CD4-positive, alpha-beta T cell treated with Interleukin-15 for 4 hours (primary cell): ENCODE measurements around the gene RUNX3.
A peak's percentile ranks its signal among the peaks of the same experiment; 100 is the strongest.

Experiments used
- DNase-seq: peaks from one replicate; pipeline ENCODE4 v3.0.0-alpha.2; 2020; ENCODE audit warnings: low spot score

RUNX3 gene

DNA sequence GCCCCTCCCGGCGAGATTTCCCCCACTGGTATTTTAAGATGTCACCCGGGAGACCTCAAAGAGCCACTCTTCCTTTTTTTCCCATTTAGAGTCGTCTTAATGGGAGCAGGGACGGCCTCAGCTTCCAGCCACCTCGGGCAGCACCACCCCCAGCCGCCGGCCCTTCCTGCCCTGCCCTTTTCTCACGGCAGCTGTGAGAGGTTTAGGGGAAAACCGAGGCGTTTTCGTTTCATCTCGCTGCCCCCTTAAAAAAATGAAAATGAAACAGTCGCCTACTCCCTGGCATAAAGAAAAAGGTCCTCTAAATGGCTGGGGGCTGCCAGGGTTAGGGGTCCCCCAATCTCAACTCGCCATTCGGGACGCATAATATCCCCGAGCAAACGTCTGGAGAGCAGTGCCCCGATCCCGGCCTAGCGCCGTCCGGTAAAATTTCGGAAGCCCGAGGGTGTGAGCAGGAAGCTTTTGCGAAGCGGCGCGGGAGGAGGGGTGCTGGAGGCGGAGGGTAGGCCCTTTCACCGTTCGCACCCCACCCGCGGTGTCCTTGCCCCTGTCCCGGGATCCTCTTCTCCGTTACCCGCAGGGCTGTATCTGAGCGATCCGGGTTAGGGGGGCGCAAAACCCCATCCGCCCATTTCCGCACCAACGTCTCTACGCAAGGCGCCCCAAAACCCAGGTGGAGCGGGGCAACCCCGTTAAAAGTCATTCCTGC, 1.2 kb downstream of the RUNX3 start:
- peak; percentile 61 for DNase-seq

DNA sequence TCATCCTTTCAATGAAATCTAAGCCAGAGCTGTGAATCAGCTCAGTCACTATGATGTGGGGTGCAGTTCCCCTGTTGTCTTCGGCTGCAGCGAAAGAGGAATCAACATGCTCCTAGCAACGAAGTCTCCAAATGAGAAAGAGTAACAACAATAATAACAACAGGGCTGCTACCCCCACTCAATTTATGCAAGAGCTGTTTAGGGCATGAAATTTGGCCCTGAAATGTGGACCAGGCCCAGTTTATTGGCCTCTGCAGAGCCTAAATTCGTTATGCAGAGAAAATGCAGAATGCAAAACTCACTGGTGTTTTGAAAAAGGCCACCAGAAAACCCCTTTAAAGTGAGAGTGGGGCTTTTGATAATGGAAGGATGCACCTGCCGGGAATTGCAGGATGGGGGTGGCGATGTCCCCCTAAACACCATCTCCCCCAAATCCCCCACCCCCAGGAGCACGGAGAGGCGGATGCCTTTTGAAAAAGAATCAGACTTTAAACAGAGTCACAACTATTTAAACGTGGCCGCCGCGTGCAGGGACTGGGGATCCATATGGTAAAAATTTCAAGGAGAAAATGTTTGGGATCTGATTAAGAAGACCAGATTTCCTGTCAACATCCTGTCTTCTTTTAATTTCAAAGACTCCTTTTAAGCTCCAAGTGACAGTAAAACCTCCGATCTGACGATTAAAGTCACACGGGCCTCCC, 1.9 kb downstream of the RUNX3 start:
- DNase-seq = peak; percentile 46

DNA sequence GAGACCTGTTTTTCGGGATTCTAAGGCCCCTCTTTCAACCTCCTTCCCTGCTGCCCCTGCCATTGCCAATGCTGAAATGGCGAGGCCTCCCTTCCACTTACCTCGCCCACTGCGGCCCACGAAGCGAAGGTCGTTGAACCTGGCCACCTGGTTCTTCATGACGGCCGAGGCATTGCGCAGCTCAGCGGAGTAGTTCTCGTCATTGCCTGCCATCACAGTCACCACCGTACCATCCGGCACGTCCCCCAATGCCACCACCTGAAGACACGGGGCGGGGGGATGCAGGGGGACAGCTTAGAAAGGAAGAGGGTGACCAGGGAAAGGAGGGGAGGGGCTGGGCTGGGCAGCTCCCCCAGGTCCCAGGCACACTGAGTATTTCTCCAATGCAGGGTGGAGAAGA, 2.6 kb downstream of the RUNX3 start:
- no peak for DNase-seq

DNA sequence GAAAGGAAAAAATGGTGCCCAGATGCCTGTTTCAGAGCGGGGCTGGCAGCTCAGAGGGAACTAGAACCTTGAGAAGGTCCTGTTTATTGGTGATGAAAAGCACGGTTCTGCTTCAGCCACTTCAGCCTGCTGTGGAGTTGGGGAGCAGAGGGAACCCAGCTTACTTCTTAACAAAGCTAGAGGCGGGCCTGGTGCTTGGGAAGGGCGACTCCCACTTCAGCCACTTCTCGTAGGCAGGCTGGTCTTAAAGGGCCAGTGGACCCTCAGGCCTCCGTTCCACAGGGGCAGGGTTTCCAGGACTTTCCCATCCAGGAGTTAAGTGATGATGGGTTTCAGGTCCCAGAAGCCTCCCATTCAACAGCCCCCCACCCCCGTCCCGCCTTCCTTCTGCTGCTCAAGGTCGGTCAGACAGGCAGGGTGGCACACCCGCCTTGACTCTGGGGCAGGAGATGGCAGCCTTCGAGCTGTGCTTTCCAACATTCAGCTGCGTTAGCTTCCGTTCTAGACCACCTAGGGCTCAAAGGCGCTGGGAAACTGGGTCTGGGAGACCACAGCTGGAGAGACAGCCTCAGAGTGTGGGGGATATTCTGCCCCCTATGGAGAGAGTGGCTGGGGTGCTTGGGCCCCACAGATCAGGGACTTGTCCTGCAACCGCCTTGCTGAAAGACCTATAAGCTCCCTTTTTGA, 3.4 kb downstream of the RUNX3 start:
- no peak for DNase-seq

- no peak for DNase-seq
Observed at GRCh38 chr1:24925963-24926362, 4.1 kb downstream of the RUNX3 start.

DNA sequence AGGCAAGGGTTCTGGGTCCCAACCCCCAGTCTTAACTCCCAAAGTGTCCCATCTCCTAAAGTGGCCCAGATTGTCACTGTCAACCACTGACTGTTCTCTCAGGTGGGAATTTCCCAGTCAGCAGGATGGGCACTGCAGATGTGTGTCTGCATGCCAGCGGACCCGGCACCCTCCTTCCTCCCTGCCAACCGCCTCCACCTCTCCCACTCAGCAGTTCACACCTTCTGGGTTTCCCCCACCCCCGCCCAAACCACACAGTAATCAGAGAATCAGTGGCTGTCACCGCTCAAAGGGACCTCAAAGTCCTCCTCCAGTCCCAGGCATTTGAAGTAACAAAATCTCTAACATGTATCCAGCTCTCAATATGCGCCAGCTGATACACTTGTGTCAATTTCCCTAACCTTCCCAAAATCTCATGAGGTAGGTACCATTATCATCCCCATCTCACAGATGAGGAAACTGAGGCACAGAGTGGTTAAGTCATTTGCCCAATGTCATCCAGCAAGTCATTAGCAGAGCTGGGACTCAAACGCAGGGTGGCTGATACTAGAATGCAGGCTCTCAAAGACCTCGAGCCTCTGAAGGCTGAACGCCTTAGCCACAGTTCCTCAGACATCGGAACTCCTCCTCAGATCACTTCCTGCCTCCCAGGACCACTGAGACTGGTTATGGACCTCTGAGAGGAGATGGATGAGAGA, 4.8 kb downstream of the RUNX3 start:
- DNase-seq = peak; percentile 84

DNA sequence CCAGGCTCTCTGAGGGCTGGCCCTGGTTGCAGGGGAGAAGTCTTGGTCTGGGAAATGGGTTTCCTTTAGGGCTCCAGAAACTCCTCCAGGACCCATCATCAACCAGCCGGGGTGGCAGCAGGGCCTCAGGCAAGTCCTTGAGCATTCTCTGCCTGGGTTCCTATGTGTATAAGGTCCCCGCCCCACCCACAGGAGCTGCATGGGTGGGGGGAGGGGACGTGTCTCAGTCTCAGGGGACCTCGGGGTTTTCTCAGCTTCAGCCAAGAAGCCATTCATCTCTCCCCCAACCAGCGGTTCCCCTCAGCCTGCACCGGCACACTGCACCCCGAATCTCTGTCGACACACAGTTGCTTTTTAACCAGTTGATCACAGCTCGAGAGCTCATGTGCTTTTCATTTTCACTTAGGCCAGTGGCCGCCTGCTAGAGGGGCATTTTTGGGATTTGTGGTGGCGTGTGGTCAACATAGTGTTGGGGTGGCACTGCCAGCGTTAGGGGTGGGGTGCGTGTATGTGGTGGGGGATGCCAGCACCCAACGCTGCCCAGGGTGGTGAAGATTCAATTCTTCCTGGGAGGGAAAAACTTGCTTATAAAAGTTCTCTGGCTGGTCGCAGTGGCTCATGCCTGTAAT, 6.5 kb downstream of the RUNX3 start:
- no peak for DNase-seq

GRCh38 chr1:24921938-24922662, 8.0 kb downstream of the RUNX3 start:
- peak; percentile 53 for DNase-seq

DNA sequence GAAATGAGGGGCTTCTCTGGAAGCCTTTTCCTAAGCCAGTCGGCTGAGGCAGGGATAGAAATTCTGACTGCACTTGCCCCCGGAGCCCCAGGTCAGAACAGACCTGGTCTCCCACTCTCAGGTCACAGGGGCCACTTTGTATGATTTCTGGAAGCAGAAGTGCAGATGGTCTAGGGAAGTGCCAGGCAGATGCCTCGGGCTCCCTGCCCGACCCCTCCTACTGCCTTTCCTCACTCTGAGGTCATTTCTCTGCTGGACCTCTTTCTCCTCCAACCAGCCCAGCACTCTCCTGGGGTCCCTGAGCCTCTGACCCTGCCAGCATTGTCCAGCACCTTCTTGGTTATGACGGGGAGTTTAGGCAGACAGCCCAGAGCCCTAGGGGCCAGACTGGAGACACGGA, 8.7 kb downstream of the RUNX3 start:
- no peak for DNase-seq

DNA sequence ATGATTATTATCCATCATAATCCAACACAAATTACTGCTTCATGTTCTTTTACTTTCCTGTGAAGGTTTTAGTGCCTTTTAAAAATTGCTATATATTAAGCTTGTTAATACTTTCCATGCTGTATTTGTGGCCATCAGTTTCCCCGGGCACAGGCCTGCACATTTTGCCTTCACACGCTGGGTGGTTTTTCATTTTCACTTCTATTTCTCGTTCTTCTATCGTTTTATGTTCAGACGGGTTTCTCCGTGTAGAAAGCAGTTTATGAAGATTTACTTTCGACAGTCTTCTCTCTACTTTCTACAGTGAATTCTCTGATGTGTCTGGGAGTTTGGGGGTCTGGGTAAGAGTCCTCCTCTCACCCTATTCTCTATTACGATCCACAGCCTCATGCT, 9.5 kb downstream of the RUNX3 start:
- DNase-seq = no peak

DNA sequence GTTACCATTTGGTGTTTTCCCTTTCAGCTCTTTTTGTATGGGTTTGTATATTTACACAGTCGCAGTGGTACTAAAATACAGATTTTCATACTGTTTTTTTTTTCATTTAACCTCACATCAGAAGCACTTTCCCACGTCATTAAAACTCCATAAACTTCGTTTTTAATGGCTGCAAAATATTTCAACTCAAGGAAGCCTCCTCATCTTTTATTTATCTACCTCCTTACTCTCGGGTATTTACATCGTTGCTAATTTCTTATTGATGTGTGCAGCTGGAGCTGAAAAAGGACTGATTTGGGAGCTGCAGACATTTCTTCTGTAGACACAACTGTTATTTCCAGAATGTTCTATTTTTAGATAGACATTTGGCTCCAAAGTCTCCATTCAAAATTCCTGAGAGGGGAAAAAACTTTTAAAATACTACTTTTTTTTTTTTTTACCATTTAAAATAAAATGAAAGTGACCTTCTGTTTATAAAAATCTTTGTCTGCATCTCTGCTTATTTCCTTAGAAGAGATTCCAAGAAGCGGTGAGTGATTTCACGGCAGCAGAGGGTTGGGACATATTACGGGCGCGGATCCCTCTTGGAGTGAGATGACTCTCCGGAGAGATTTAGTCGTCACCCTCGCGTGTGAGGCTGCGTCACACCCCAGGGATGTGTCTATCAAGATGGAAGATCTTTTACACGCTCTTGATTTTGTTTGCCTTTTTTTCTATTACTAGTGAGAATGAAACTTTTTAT, 10.1 kb downstream of the RUNX3 start:
- no peak for DNase-seq

- DNase-seq = no peak
Observed at GRCh38 chr1:24918995-24919605, 11.0 kb downstream of the RUNX3 start.

GRCh38 chr1:24918370-24918769, 11.7 kb downstream of the RUNX3 start:
- DNase-seq = no peak

- no peak for DNase-seq
Observed at GRCh38 chr1:24917327-24918074, 12.6 kb downstream of the RUNX3 start.

DNA sequence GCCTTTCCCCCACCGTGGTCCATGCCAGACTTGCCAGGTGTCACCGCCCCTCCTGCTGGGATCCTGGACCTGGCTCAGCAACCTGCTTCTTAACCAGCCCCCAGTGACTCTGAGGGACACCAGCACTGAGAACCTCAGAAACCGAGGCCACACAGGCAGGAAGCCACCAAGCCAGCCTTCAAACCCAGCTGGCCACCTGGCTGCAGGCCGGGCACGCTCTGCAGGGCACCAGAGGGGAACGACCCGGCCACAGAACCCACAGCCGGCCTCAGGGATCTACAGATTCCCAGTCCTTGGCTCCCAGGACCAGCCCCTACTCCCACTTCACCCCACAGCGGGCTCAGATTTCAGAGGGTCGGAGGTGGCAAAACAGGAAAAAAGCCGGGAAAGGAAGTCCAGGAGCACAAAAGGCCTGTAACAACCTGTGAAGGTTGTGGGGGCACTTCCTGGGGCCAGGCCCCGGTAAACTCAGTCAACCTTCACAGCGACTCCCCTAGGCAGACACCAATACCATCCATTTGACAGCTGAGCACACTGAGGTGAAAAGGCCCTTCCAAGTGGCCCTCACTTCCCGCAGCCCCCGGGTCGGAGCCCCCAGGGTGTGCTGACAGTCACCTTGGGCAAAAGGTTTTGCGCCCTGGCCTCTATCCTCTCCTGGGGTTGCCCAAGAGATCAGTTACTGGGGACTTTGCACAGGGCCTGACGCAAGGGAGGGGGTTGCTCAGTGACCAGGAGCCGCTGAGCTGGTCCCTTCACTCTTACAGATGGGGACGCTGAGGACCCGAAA, 14.1 kb downstream of the RUNX3 start:
- no peak for DNase-seq

- DNase-seq = no peak
Observed at GRCh38 chr1:24914226-24915069, 15.6 kb downstream of the RUNX3 start.

- no peak for DNase-seq
Observed at GRCh38 chr1:24913616-24914225, 16.4 kb downstream of the RUNX3 start.

DNA sequence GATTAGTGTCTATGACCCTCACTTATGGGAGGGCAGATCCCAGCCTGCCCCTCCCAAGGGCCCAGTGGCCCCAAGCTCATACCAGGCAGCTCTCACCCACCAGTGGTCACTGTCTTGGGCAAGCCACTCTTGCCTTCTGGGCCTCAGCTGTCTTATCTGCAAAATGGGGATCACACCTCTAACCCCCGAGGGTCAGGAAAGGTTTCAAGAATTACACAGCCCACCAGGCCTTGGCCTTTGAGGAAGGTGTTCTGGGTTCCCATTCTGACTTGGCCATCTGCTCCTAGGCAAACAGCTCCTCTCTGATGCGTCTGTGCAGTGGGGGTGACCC, 16.8 kb downstream of the RUNX3 start:
- no peak for DNase-seq
